Umbilical cord (tissue), 2 donors: Measurements from ENCODE around the gene METAP2. TPM values are rescaled to one million over a fixed set of nuclear protein-coding genes. Genes with fewer than 3 reads are reported as not detected.

Experiments
- DNase-seq: peaks from one replicate; pipeline ENCODE4 v3.0.0-alpha.2; 2015; ENCODE audit warnings: low spot score
- total RNA-seq: library from RNA; depleted of rRNA; stranded (reverse); fragments of >200 nt; gene quantifications from one replicate; pipeline ENCODE4 v1.2.3, GENCODE V29; 2014; ENCODE audit warnings: low replicate concordance; ENCODE audit not compliant: insufficient read depth

Gene METAP2
- total RNA-seq, 1 donor from 2014 or later, result 61.4 TPM

GRCh38 chr12:95513599-95513998 is 39.6 kb downstream of the METAP2 start:
- DNase-seq, result no peak

GRCh38 chr12:95515197-95515596 is 41.2 kb downstream of the METAP2 start:
- no peak for DNase-seq

GRCh38 chr12:95516757-95517156 is 42.8 kb downstream of the METAP2 start:
- DNase-seq, result peak; percentile 89

GRCh38 chr12:95517246-95517645 is 43.3 kb downstream of the METAP2 start:
- DNase-seq, result no peak

- DNase-seq, result no peak
These were observed 45.0 kb downstream of the METAP2 start for GRCh38 chr12:95518944-95519343.

GRCh38 chr12:95520816-95521215 is 46.9 kb downstream of the METAP2 start:
- DNase-seq, result no peak

GRCh38 chr12:95522692-95523091 is 48.7 kb downstream of the METAP2 start:
- DNase-seq, result no peak

- DNase-seq, result no peak
These were observed 54.5 kb downstream of the METAP2 start for GRCh38 chr12:95528431-95528830.

GRCh38 chr12:95529693-95530225 is 55.8 kb downstream of the METAP2 start:
- DNase-seq, result no peak

GRCh38 chr12:95532851-95533250 is 58.9 kb downstream of the METAP2 start:
- DNase-seq, result peak; percentile 27

GRCh38 chr12:95533985-95534384 is 60.0 kb downstream of the METAP2 start:
- DNase-seq, result no peak

- no peak for DNase-seq
These were observed 64.1 kb downstream of the METAP2 start for GRCh38 chr12:95538006-95538405.

GRCh38 chr12:95538656-95539055 is 64.7 kb downstream of the METAP2 start:
- no peak for DNase-seq

- DNase-seq, result no peak
These were observed 67.5 kb downstream of the METAP2 start for GRCh38 chr12:95541436-95541835.

GRCh38 chr12:95543305-95543704 is 69.4 kb downstream of the METAP2 start:
- no peak for DNase-seq

- DNase-seq, result no peak
These were observed 70.8 kb downstream of the METAP2 start for GRCh38 chr12:95544756-95545155.

- DNase-seq, result no peak
These were observed 71.4 kb downstream of the METAP2 start for GRCh38 chr12:95545303-95545702.

GRCh38 chr12:95545731-95546490 is 72.0 kb downstream of the METAP2 start:
- DNase-seq, result no peak

GRCh38 chr12:95546491-95546813 is 72.5 kb downstream of the METAP2 start:
- DNase-seq, result no peak

GRCh38 chr12:95547522-95548055 is 73.6 kb downstream of the METAP2 start:
- no peak for DNase-seq

- DNase-seq, result no peak
These were observed 74.1 kb downstream of the METAP2 start for GRCh38 chr12:95548056-95548538.

- DNase-seq, result no peak
These were observed 74.8 kb downstream of the METAP2 start for GRCh38 chr12:95548539-95549391.
